GM23248 (cell line): Measurements from ENCODE around the gene MAPKAPK5. TPM values are rescaled to one million over a fixed set of nuclear protein-coding genes. Genes with fewer than 3 reads are reported as not detected.

Experiments used
- DNase-seq: peaks from one replicate; pipeline ENCODE4 v3.0.0-alpha.2; 2015
- H2AFZ ChIP-seq: fragments of 200-600 bp; sonication (generic); 2 replicates; pipeline ENCODE4 v1.6.1; 2016; ENCODE audit warnings: antibody characterized with exemption
- H3F3A ChIP-seq: fragments of 200-600 bp; sonication (generic); 2 replicates; pipeline ENCODE4 v1.6.1; 2016; ENCODE audit warnings: mild to moderate bottlenecking, antibody characterized with exemption, mixed run types; ENCODE audit not compliant: insufficient read depth
- H3K27ac ChIP-seq: fragments of 200-600 bp; sonication (generic); 2 replicates; pipeline ENCODE4 v1.5.1; 2016; ENCODE audit warnings: mild to moderate bottlenecking
- H3K27me3 ChIP-seq: fragments of 200-600 bp; sonication (generic); replicated peaks from 2 replicates; pipeline ENCODE4 v1.6.1; 2016; ENCODE audit warnings: mild to moderate bottlenecking; ENCODE audit not compliant: insufficient read depth
- H3K36me3 ChIP-seq: fragments of 200-600 bp; sonication (generic); 2 replicates; pipeline ENCODE4 v1.6.1; 2016; ENCODE audit warnings: low read depth, mild to moderate bottlenecking
- H3K4me1 ChIP-seq: fragments of 200-600 bp; sonication (generic); 2 replicates; pipeline ENCODE4 v1.6.1; 2016; ENCODE audit warnings: mild to moderate bottlenecking; ENCODE audit not compliant: insufficient read depth
- H3K4me2 ChIP-seq: fragments of 200-600 bp; sonication (generic); one replicate; pipeline ENCODE4 v1.6.1; 2016; ENCODE audit warnings: mild to moderate bottlenecking; ENCODE audit not compliant: unreplicated experiment
- H3K4me3 ChIP-seq: fragments of 200-600 bp; sonication (generic); 2 replicates; pipeline ENCODE4 v1.5.1; 2016; ENCODE audit warnings: mild to moderate bottlenecking
- H3K79me2 ChIP-seq: fragments of 200-600 bp; sonication (generic); 2 replicates; pipeline ENCODE4 v1.6.1; 2016; ENCODE audit warnings: mild to moderate bottlenecking; ENCODE audit not compliant: insufficient read depth
- H3K9ac ChIP-seq: fragments of 200-600 bp; sonication (generic); 2 replicates; pipeline ENCODE4 v1.6.1; 2016; ENCODE audit warnings: mild to moderate bottlenecking
- H3K9me2 ChIP-seq: fragments of 200-600 bp; sonication (generic); 2 replicates; pipeline ENCODE4 v1.6.1; 2016; ENCODE audit warnings: mixed run types, mild to moderate bottlenecking, moderate library complexity; ENCODE audit not compliant: insufficient read depth
- H3K9me3 ChIP-seq: fragments of 200-600 bp; sonication (generic); one replicate; pipeline ENCODE4 v1.6.1; 2017; ENCODE audit warnings: low read depth
- H4K20me1 ChIP-seq: fragments of 200-600 bp; sonication (generic); 2 replicates; pipeline ENCODE4 v1.6.0; 2016; ENCODE audit not compliant: insufficient read depth
- EZH2 ChIP-seq: fragments of 200-600 bp; sonication (generic); IDR thresholded peaks from 2 replicates; pipeline ENCODE4 v1.6.1; 2018; ENCODE audit warnings: antibody characterized with exemption, mild to moderate bottlenecking; ENCODE audit not compliant: insufficient read depth, poor library complexity, severe bottlenecking
- EZH2phosphoT487 ChIP-seq: fragments of 200-600 bp; sonication (generic); IDR thresholded peaks from 2 replicates; pipeline ENCODE4 v1.6.1; 2018; ENCODE audit warnings: antibody characterized with exemption, moderate library complexity, mild to moderate bottlenecking, low read depth; ENCODE audit not compliant: insufficient read depth
- whole genome bisulfite sequencing, 2 experiments: methylation state at CpG; one replicate each; pipeline ENCODE4 v1.1.6; 2015 to 2017; ENCODE audit warnings: low lambda C conversion rate in 2 of 2, low coverage in 1 of 2; ENCODE audit errors: missing lambda C conversion rate in 2 of 2; 5-methylcytosine and 5-hydroxymethylcytosine counted together
- in situ Hi-C: fragments of 300-500 bp; cut with MboI; formaldehyde crosslinking; loops from 2 replicates; pipeline ENCODE4 v1.15.0; 2020
- polyA plus RNA-seq: library from polyadenylated mRNA; unstranded; fragments of >200 nt; fragmentation: Nextera tagmentation; extraction: Ambion mirVana; gene quantifications from 2 replicates; pipeline ENCODE4 v1.2.1, GENCODE V29; 2016
- total RNA-seq: library from RNA; depleted of rRNA; stranded (reverse); fragments of >200 nt; shearing (Covaris generic); gene quantifications from 2 replicates; pipeline ENCODE4 v1.2.3, GENCODE V29; 2014

The MAPKAPK5 gene
- total and polyA plus RNA-seq, 2 experiments from 2014 or later: 23.1 to 31.2 TPM

- TF ChIP-seq EZH2phosphoT487: no peak
- no peak for TF ChIP-seq EZH2
- in situ Hi-C loops: no loop called here
- H3K4me1 ChIP-seq: no peaks in the 10 kb centered on the region
- no peak overlapping the region for H3K4me3 ChIP-seq
- 91 to 100% methylated on average over 2 of the region's 2 CpGs for WGBS, 2 experiments
- H3K36me3 ChIP-seq: peaks cover 53% of the 10 kb centered on the region
- H2AFZ ChIP-seq: no peak overlapping the region
- no peak overlapping the region for H3K9ac ChIP-seq
- H3K27ac ChIP-seq: no peak overlapping the region
- peaks cover 50% of the 10 kb centered on the region for H3K79me2 ChIP-seq
- H3F3A ChIP-seq: no peaks in the 10 kb centered on the region
- H3K9me2 ChIP-seq: no peaks in the 10 kb centered on the region
- no peak for DNase-seq
- H3K4me2 ChIP-seq: no peak overlapping the region
- 0 out of 2 replicates have a peak, but pooled peaks cover 3% of the 10 kb centered on the region for H4K20me1 ChIP-seq
- no peaks in the 10 kb centered on the region for H3K9me3 ChIP-seq
- no peaks in the 10 kb centered on the region for H3K27me3 ChIP-seq
Measured at GRCh38 chr12:111867531-111867930, 25.5 kb downstream of the MAPKAPK5 start.

- TF ChIP-seq EZH2phosphoT487 (no peak), EZH2 (no peak)
- H3K9me3 ChIP-seq: no peaks in the 10 kb centered on the region
- no peak for DNase-seq
- H3K4me2 ChIP-seq: no peak overlapping the region
- no peaks in the 10 kb centered on the region for H3K27me3 ChIP-seq
- H3F3A ChIP-seq: no peaks in the 10 kb centered on the region
- no peaks in the 10 kb centered on the region for H3K9me2 ChIP-seq
- in situ Hi-C loops: no loop called here
- no peak overlapping the region for H3K4me3 ChIP-seq
- no peaks in the 10 kb centered on the region for H3K4me1 ChIP-seq
- H2AFZ ChIP-seq: no peak overlapping the region
- H3K79me2 ChIP-seq: peaks cover 44% of the 10 kb centered on the region
- H3K36me3 ChIP-seq: peaks cover 60% of the 10 kb centered on the region
- H3K27ac ChIP-seq: no peak overlapping the region
- no peak overlapping the region for H3K9ac ChIP-seq
- 0 out of 2 replicates have a peak, but pooled peaks cover 3% of the 10 kb centered on the region for H4K20me1 ChIP-seq
- 77 to 79% methylated on average over 2 of the region's 2 CpGs for WGBS, 2 experiments
Measured at GRCh38 chr12:111868676-111869588, 26.9 kb downstream of the MAPKAPK5 start.

DNA sequence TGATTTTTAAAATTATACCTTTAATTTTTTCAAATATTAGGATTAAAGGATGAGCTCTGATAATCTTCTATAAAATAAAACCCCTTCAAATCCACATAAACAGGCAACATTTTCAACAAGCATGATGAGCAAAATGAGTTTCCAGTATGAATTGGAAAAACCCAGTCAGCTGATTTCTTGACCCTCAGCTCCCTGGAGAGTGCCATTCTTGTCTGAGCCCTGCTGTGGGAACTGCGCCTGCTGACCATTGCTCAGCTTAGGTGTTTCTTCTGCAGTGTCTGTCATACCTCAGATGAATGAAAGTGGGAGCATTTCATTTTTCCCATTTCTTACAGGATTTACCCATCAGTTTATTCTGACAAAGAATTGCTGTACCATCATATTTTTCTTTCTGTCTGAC is 27.6 kb downstream of the MAPKAPK5 start:
- H3K4me1 ChIP-seq: no peaks in the 10 kb centered on the region
- H4K20me1 ChIP-seq: 0 out of 2 replicates have a peak, but pooled peaks cover 3% of the 10 kb centered on the region
- DNase-seq: no peak
- WGBS, 2 experiments: 95 to 100% methylated on average over 1 of the region's 1 CpG
- H3K4me2 ChIP-seq: no peak overlapping the region
- H3F3A ChIP-seq: no peaks in the 10 kb centered on the region
- H2AFZ ChIP-seq: no peak overlapping the region
- no peaks in the 10 kb centered on the region for H3K27me3 ChIP-seq
- no peaks in the 10 kb centered on the region for H3K9me2 ChIP-seq
- H3K4me3 ChIP-seq: no peak overlapping the region
- no peak overlapping the region for H3K27ac ChIP-seq
- H3K79me2 ChIP-seq: peaks cover 37% of the 10 kb centered on the region
- in situ Hi-C loops: no loop called here
- TF ChIP-seq EZH2phosphoT487 (no peak), EZH2 (no peak)
- H3K9ac ChIP-seq: no peak overlapping the region
- peaks cover 60% of the 10 kb centered on the region for H3K36me3 ChIP-seq
- no peaks in the 10 kb centered on the region for H3K9me3 ChIP-seq

- Histone ChIP-seq H3K4me2 (no peak overlapping the region), H3F3A (no peaks in the 10 kb centered on the region), H4K20me1 (no peaks in the 10 kb centered on the region), H3K79me2 (peaks cover 37% of the 10 kb centered on the region), H3K4me1 (no peaks in the 10 kb centered on the region), H2AFZ (no peak overlapping the region), H3K36me3 (peaks cover 60% of the 10 kb centered on the region), H3K27me3 (no peaks in the 10 kb centered on the region), H3K4me3 (no peak overlapping the region), H3K9me3 (no peaks in the 10 kb centered on the region), H3K9me2 (no peaks in the 10 kb centered on the region), H3K9ac (no peak overlapping the region), H3K27ac (no peak overlapping the region)
- no peak for DNase-seq
- in situ Hi-C loops: no loop called here
- TF ChIP-seq EZH2: no peak
- TF ChIP-seq EZH2phosphoT487: no peak
- 88 to 91% methylated on average over 6 of the region's 6 CpGs for whole genome bisulfite sequencing, 2 experiments
Measured at GRCh38 chr12:111870216-111870615, 28.2 kb downstream of the MAPKAPK5 start.

DNA sequence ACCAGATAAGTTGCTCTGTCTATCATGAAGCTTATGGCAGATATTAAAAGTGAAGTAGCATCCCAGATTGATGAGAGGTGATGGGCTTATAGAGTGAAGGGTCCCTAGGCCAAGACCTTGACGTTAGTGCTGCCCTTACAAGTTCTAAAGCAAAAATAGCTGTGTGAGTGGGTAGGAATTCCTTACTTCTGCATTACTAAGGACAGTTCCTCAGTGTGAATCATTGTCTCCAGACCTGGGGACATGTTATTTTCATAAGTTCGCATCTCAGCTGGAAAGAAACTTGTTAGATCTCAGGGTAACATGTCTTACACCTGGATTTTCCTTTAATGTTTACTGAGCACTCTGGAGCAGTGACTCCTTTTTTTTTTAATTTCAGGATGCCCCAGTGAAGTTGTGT is 28.7 kb downstream of the MAPKAPK5 start:
- Histone ChIP-seq H2AFZ (no peak overlapping the region), H3K4me1 (no peaks in the 10 kb centered on the region), H3K79me2 (peaks cover 32% of the 10 kb centered on the region), H3K9me3 (no peaks in the 10 kb centered on the region), H3F3A (no peaks in the 10 kb centered on the region), H3K27me3 (no peaks in the 10 kb centered on the region), H3K9me2 (no peaks in the 10 kb centered on the region), H4K20me1 (no peaks in the 10 kb centered on the region), H3K36me3 (peaks cover 60% of the 10 kb centered on the region), H3K9ac (no peak overlapping the region), H3K4me2 (no peak overlapping the region), H3K27ac (no peak overlapping the region), H3K4me3 (no peak overlapping the region)
- WGBS, 2 experiments: 95 to 97% methylated on average over 2 of the region's 2 CpGs
- no peak for TF ChIP-seq EZH2phosphoT487
- no peak for TF ChIP-seq EZH2
- in situ Hi-C loops: no loop called here
- DNase-seq: no peak
